Activated CD8-positive, alpha-beta T cell treated with anti-CD3 and anti-CD28 coated beads for 36 hours (primary cell): Measurements from ENCODE around the gene FSTL4. TPM values are rescaled to one million over a fixed set of nuclear protein-coding genes. Genes with fewer than 3 reads are reported as not detected.
"Not testable (repeated sequence)": the region's sequence is repeated elsewhere in the genome, so short reads cannot be mapped to it uniquely, and the experiment has no call there.

Source experiments
- ATAC-seq: fragments of 200-7000 bp; cut with Tn5 transposase; one replicate; pipeline ENCODE4 v1.10.0; 2021; ENCODE audit warnings: mild to moderate bottlenecking, moderate library complexity
- CTCF ChIA-PET: fragments of 350-600 bp; sonication (Branson Sonifier 250); formaldehyde crosslinking; loops from one replicate; lab custom pipeline; 2021; ENCODE audit warnings: antibody characterized with exemption; lab: Charles Lee
- POLR2A ChIA-PET: fragments of 350-600 bp; sonication (Branson Sonifier 250); formaldehyde crosslinking; loops from one replicate; lab custom pipeline; 2021; ENCODE audit warnings: antibody characterized with exemption; lab: Charles Lee
- DNase-seq: peaks from one replicate; pipeline ENCODE4 v3.0.0-alpha.2; 2020
- H3K27ac Mint-ChIP-seq: one replicate; pipeline ENCODE4 v1.8.0; 2021; ENCODE audit warnings: mild to moderate bottlenecking, mixed read lengths
- H3K27me3 Mint-ChIP-seq: one replicate; pipeline ENCODE4 v1.8.0; 2021; ENCODE audit warnings: mixed read lengths
- H3K36me3 Mint-ChIP-seq: one replicate; pipeline ENCODE4 v1.8.0; 2021; ENCODE audit warnings: low read depth, mixed read lengths
- H3K4me1 Mint-ChIP-seq: one replicate; pipeline ENCODE4 v1.8.0; 2021; ENCODE audit warnings: low read depth, mixed read lengths
- H3K4me3 Mint-ChIP-seq: one replicate; pipeline ENCODE4 v1.8.0; 2021; ENCODE audit warnings: mild to moderate bottlenecking, moderate library complexity, mixed read lengths
- H3K9me3 Mint-ChIP-seq: one replicate; pipeline ENCODE4 v1.8.0; 2021; ENCODE audit warnings: mixed read lengths
- intact Hi-C: fragments of 100-400 bp; cut with micrococcal nuclease; formaldehyde crosslinking; loops from one replicate; pipeline ENCODE4 v1.10.0; 2022
- total RNA-seq, 2 experiments: library from RNA; stranded (reverse); gene quantifications; one replicate each; pipeline ENCODE4 v1.2.3, GENCODE V29; 2021
- TF ChIP-seq, protein P1 (sequence below): fragments of 200-600 bp; IDR thresholded peaks from one replicate; pipeline ENCODE4 v1.8.0; 2022; ENCODE audit warnings: antibody characterized with exemption, mild to moderate bottlenecking

The FSTL4 gene
- total RNA-seq, 2 experiments from 2014 or later = not detected

GRCh38 chr5:133222979-133223378, 389.4 kb downstream of the FSTL4 start:
- H3K36me3 Mint-ChIP-seq = no peaks in the 10 kb centered on the region
- no peak overlapping the region for H3K27ac Mint-ChIP-seq
- ChIA-PET CTCF (interaction anchor here (1.2 kb wide), 1 partner anchor 12 kb away, joined by 4 read pairs; no protein-coding TSS in a partner anchor), POLR2A (no interaction called here)
- no peaks in the 10 kb centered on the region for H3K4me1 Mint-ChIP-seq
- DNase-seq (no peak), ATAC-seq (no peak)
- no peak overlapping the region for H3K4me3 Mint-ChIP-seq
- no peaks in the 10 kb centered on the region for H3K27me3 Mint-ChIP-seq
- intact Hi-C loops = no loop called here
- H3K9me3 Mint-ChIP-seq = no peaks in the 10 kb centered on the region
- TF ChIP-seq, protein P1, sequence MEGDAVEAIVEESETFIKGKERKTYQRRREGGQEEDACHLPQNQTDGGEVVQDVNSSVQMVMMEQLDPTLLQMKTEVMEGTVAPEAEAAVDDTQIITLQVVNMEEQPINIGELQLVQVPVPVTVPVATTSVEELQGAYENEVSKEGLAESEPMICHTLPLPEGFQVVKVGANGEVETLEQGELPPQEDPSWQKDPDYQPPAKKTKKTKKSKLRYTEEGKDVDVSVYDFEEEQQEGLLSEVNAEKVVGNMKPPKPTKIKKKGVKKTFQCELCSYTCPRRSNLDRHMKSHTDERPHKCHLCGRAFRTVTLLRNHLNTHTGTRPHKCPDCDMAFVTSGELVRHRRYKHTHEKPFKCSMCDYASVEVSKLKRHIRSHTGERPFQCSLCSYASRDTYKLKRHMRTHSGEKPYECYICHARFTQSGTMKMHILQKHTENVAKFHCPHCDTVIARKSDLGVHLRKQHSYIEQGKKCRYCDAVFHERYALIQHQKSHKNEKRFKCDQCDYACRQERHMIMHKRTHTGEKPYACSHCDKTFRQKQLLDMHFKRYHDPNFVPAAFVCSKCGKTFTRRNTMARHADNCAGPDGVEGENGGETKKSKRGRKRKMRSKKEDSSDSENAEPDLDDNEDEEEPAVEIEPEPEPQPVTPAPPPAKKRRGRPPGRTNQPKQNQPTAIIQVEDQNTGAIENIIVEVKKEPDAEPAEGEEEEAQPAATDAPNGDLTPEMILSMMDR = no peak

GRCh38 chr5:133222521-133222920, 389.8 kb downstream of the FSTL4 start:
- Mint-ChIP-seq H3K9me3 (no peaks in the 10 kb centered on the region), H3K36me3 (no peaks in the 10 kb centered on the region), H3K4me1 (no peaks in the 10 kb centered on the region), H3K27me3 (no peaks in the 10 kb centered on the region), H3K27ac (no peak overlapping the region), H3K4me3 (no peak overlapping the region)
- ChIA-PET POLR2A (no interaction called here), CTCF (no interaction called here)
- ATAC-seq (no peak), DNase-seq (no peak)
- intact Hi-C loops = no loop called here
- TF ChIP-seq, protein P1 = no peak

GRCh38 chr5:133222040-133222439, 390.3 kb downstream of the FSTL4 start:
- H3K27me3 Mint-ChIP-seq = no peaks in the 10 kb centered on the region
- POLR2A ChIA-PET = no interaction called here
- DNase-seq = no peak

DNA sequence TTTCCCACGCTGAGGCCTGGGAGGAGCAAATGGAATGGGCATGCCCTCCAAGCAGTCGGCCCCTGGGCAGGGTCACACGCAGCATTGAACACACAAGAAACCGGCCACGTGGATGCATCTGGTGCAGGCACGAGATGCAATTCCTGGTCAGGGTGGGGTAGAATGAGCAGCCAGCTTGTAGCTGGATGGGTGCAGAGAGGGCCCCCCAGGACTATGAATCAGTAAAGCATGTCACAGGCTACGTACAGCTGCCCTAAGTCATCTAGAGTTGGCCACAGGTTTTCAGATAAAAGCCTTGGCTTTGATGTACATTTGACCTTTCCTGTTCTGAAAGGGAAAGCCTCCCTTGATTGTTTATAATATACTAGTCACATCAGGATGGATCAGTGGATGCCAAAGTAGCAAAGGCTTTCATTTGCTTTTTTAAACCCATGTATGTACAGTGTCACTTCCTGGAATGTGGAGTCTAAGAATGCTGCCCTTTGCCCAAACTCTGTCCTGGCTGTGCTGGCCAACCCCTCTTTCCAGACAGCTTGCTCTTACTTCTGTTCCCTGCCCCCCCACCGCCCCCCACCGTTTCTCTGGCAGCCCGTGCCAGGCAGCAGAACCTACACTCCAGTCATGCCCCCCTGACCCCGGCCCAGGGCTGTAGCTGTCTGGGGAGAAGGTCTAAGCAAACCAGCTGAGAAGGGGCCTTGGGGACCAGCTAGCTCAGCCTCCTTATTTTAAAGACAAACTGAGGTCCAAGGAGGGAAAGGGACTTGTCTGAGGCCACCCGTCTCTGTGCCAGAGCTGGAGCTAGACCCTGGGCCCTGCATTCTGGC, 391.3 kb downstream of the FSTL4 start:
- TF ChIP-seq, protein P1 = no peak
- no peak overlapping the region for H3K4me3 Mint-ChIP-seq
- POLR2A ChIA-PET = no interaction called here
- H3K4me1 Mint-ChIP-seq = no peaks in the 10 kb centered on the region
- H3K9me3 Mint-ChIP-seq = no peaks in the 10 kb centered on the region
- H3K27ac Mint-ChIP-seq = no peak overlapping the region
- H3K36me3 Mint-ChIP-seq = no peaks in the 10 kb centered on the region
- DNase-seq (no peak), ATAC-seq (no peak)
- intact Hi-C loops = no loop called here
- H3K27me3 Mint-ChIP-seq = no peaks in the 10 kb centered on the region
- CTCF ChIA-PET = no interaction called here

More at GRCh38 chr5:133222040-133222439, 390.3 kb downstream of the FSTL4 start:
- ATAC-seq = no peak
- intact Hi-C loops = no loop called here
- no peaks in the 10 kb centered on the region for H3K36me3 Mint-ChIP-seq
- H3K27ac Mint-ChIP-seq = no peak overlapping the region
- H3K9me3 Mint-ChIP-seq = no peaks in the 10 kb centered on the region
- H3K4me3 Mint-ChIP-seq = no peak overlapping the region
- TF ChIP-seq, protein P1 = no peak
- no peaks in the 10 kb centered on the region for H3K4me1 Mint-ChIP-seq
- CTCF ChIA-PET = no interaction called here

DNA sequence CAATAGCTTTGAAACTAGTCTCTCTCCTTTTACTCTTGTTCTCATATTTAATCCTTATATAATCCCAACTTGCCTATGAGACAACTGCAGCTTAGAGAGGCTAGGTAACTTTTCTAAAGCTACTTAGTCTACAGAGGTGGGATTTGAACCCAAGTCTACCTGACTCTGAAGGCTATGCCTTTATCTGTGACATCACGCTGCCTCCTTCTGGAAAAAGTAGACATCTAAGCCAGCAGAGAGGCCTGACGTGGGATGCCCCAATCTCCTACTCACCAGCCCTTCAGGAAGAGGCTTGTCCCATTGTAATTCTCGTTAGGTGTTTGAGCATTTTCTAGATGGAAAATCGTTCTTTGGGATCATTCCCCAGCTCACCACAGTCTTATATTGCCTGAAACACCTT, 393.0 kb downstream of the FSTL4 start:
- no peaks in the 10 kb centered on the region for H3K27me3 Mint-ChIP-seq

DNA sequence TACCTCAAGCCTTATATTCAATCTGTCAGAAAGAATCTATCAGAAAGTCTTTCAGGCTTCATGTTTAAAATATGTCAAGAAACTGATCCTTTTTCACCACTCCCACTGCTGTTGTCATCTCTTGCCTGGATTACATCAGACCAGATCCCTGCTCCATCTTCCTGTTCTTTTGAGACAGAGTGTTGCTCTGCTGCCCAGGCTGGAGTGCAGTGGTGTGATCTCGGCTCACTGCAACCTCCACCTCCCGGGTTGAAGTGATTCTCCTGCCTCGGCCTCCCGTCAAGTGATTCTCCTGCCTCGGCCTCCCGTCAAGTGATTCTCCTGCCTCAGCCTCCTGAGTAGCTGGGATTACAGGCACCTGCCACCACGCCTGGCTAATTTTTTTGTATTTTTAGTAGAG, 396.2 kb downstream of the FSTL4 start:
- ATAC-seq, H3K27me3 Mint-ChIP-seq, intact Hi-C loops, CTCF ChIA-PET, H3K36me3 Mint-ChIP-seq, H3K4me1 Mint-ChIP-seq, H3K27ac Mint-ChIP-seq, H3K9me3 Mint-ChIP-seq, POLR2A ChIA-PET, H3K4me3 Mint-ChIP-seq, DNase-seq: not testable (repeated sequence)

More for the DNA sequence above, 393.0 kb downstream of the FSTL4 start:
- Mint-ChIP-seq H3K27ac (no peak overlapping the region), H3K36me3 (no peaks in the 10 kb centered on the region), H3K4me1 (no peaks in the 10 kb centered on the region), H3K9me3 (no peaks in the 10 kb centered on the region), H3K4me3 (no peak overlapping the region)
- intact Hi-C loops = no loop called here
- ChIA-PET POLR2A (no interaction called here), CTCF (interaction anchor here (0.7 to 1.0 kb wide), 2 partner anchors 106 to 108 kb away, joined by 3 read pairs; no protein-coding TSS in a partner anchor)
- no peak for DNase-seq
- TF ChIP-seq, protein P1 = no peak
- ATAC-seq = no peak
